SK-N-SH (cell line): ENCODE results near the gene AATF.

ENCODE experiments used
- CTCF ChIP-seq: fragments of 200-600 bp; sonication (generic); IDR thresholded peaks from 2 replicates; pipeline ENCODE4 v1.6.1; 2017; ENCODE audit warnings: antibody characterized with exemption, mild to moderate bottlenecking, moderate library complexity
- EP300 ChIP-seq, 2 experiments: IDR thresholded peaks; 2 replicates each; pipeline versions ENCODE4 v1.4.0 to v1.6.1; 2012; ENCODE audit warnings: borderline replicate concordance in 1 of 2, low read depth in 1 of 2, low read length in 1 of 2
- FOXM1 ChIP-seq: IDR thresholded peaks from 2 replicates; pipeline ENCODE4 v1.4.0; 2012; ENCODE audit warnings: low read depth, mild to moderate bottlenecking
- IRF3 ChIP-seq: fragments of 150-350 bp; IDR thresholded peaks from 2 replicates; pipeline ENCODE4 v1.6.1; 2016; ENCODE audit warnings: mild to moderate bottlenecking, low read depth, low read length
- MXI1 ChIP-seq: IDR thresholded peaks from 2 replicates; pipeline ENCODE4 v1.6.1; 2012; ENCODE audit warnings: mild to moderate bottlenecking, low read depth, low read length, improper control_type of control experiment
- REST ChIP-seq: IDR thresholded peaks from 2 replicates; pipeline ENCODE4 v1.6.1; 2012; ENCODE audit warnings: mild to moderate bottlenecking, low read depth, low read length, moderate library complexity
- RXRA ChIP-seq: IDR thresholded peaks from 2 replicates; pipeline ENCODE4 v1.4.0; 2012; ENCODE audit warnings: low read depth, mild to moderate bottlenecking, borderline replicate concordance
- SIN3A ChIP-seq: IDR thresholded peaks from 2 replicates; pipeline ENCODE4 v1.6.1; 2012; ENCODE audit warnings: low read depth, mild to moderate bottlenecking, low read length, moderate library complexity, borderline replicate concordance
- YY1 ChIP-seq: IDR thresholded peaks from 2 replicates; pipeline ENCODE4 v1.4.0; 2012; ENCODE audit warnings: low read depth, mild to moderate bottlenecking

GRCh38 chr17:37069087-37069486, 120.3 kb downstream of the AATF start:
- no peak for TF ChIP-seq SIN3A
- no peak for TF ChIP-seq YY1
- no peak for TF ChIP-seq CTCF
- no peak for TF ChIP-seq RXRA
- TF ChIP-seq MXI1, result no peak
- no peak for TF ChIP-seq FOXM1
- TF ChIP-seq EP300 (IDR thresholded peaks at IDR 0.05; ENCODE audit: borderline replicate concordance in 1 of 2, low read depth in 1 of 2, low read length in 1 of 2), result no peak
- TF ChIP-seq IRF3, result no peak
- TF ChIP-seq REST, result no peak
